ENCODE measurements around the gene NOP58.
"Not testable (repeated sequence)": the region's sequence is repeated elsewhere in the genome, so short reads cannot be mapped to it uniquely, and the experiment has no call there.

NOP58 gene

DNA sequence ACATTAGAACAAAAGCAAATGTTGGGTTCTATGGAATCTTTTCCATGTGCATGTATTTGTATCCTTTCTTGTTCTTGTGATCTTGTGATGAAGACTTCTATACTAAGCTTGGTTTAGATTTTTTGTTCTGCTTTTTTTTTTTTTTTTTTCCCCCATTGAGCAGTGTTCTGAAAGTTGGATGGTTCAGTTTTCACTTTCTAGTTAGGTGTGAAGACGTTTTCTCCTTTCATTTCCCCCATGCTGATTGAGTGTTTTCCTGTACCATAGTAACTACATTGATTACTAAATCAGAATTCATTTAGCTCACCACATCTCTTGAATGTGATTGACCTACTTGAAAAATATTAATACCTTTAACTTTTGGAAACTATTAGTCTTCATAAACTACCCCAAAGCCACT is 34.1 kb downstream of the NOP58 start:
- H3K4me1 ChIP-seq, result peaks cover 12% of the 10 kb centered on the region; the same call in 1 of the 2 replicates
- DNase-seq, result no peak
- peaks cover 97% of the 10 kb centered on the region for H3K36me3 ChIP-seq
- no peaks in the 10 kb centered on the region for H3K27me3 ChIP-seq
- H3K4me3 ChIP-seq (ENCODE audit: low read depth, low read length), result no peak overlapping the region
- no peak for TF ChIP-seq CTCF (IDR thresholded peaks at IDR 0.05; ENCODE audit: low read depth, low read length)
- H3K9me3 ChIP-seq, result no peaks in the 10 kb centered on the region

GRCh38 chr2:202306034-202306433 is 40.5 kb downstream of the NOP58 start:
- Histone ChIP-seq H3K36me3 (peaks cover 78% of the 10 kb centered on the region), H3K9me3 (no peaks in the 10 kb centered on the region), H3K4me3 (ENCODE audit: low read depth, low read length) (no peak overlapping the region), H3K4me1 (peaks cover 12% of the 10 kb centered on the region; the same call in 1 of the 2 replicates), H3K27me3 (no peaks in the 10 kb centered on the region)
- TF ChIP-seq CTCF (IDR thresholded peaks at IDR 0.05; ENCODE audit: low read depth, low read length), result no peak
- DNase-seq, result no peak

- Histone ChIP-seq H3K27me3 (no peaks in the 10 kb centered on the region), H3K36me3 (peaks cover 73% of the 10 kb centered on the region), H3K4me1 (peaks cover 12% of the 10 kb centered on the region; the same call in 1 of the 2 replicates), H3K9me3 (no peaks in the 10 kb centered on the region), H3K4me3 (ENCODE audit: low read depth, low read length) (no peak overlapping the region)
- DNase-seq, result peak; percentile 47
- TF ChIP-seq CTCF (IDR thresholded peaks at IDR 0.05; ENCODE audit: low read depth, low read length), result no peak
Observed at GRCh38 chr2:202307690-202308089, 42.1 kb downstream of the NOP58 start.

DNA sequence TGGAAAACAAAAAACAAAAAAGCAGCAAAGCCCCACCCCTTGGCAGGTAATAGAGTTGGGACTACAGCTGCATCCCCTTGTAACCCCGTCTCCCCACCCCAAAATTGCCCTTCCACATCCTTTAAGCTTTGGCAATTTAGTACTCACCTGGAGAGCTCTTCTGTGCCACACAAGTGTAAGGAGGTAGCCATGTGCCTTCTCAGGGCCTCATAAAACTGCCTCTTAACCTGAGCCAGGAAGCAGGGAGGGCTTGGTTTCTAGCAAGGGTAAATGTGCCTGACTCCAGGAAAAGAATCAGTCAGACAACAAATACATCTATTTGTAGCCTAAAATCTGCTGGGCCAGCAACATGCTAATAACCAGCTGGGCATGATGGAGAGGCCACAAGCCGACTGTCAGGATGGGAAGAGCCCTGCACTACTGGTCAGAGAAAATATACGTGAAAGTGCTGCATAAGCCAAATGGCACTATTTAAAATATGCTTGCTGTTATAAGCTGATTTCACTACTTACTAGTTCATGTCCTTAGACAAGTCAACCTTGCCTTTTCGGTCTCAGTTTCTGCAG is 46.3 kb downstream of the NOP58 start:
- no peak for TF ChIP-seq CTCF (IDR thresholded peaks at IDR 0.05; ENCODE audit: low read depth, low read length)
- no peaks in the 10 kb centered on the region for H3K27me3 ChIP-seq
- no peak overlapping the region for H3K4me3 ChIP-seq (ENCODE audit: low read depth, low read length)
- peaks cover 31% of the 10 kb centered on the region for H3K36me3 ChIP-seq
- no peak for DNase-seq
- no peaks in the 10 kb centered on the region for H3K9me3 ChIP-seq
- peaks cover under 1% of the 10 kb centered on the region for H3K4me1 ChIP-seq

DNA sequence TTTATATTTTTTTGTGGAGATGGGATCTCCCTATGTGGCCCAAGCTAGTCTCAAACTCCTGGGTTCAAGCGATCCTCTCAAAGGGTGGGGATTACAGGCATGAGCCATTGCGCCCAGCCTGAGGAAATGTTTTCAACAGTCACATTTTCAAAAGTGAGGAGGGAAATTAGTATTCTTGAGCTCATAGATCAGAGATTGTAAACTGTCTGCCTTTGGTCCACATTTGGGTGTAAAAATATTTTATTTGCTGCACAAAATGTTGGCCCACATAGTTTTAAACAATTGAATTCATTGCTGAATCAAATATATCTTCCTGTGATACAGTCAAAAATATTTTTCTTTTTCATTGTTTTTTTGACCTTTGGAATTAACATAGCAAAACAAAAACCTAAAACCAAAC is 48.6 kb downstream of the NOP58 start:
- DNase-seq, result no peak
- H3K9me3 ChIP-seq, result no peaks in the 10 kb centered on the region
- H3K36me3 ChIP-seq, result peaks cover 13% of the 10 kb centered on the region
- no peak for TF ChIP-seq CTCF (IDR thresholded peaks at IDR 0.05; ENCODE audit: low read depth, low read length)
- no peak overlapping the region for H3K4me3 ChIP-seq (ENCODE audit: low read depth, low read length)
- no peaks in the 10 kb centered on the region for H3K27me3 ChIP-seq
- peaks cover 8% of the 10 kb centered on the region for H3K4me1 ChIP-seq

DNA sequence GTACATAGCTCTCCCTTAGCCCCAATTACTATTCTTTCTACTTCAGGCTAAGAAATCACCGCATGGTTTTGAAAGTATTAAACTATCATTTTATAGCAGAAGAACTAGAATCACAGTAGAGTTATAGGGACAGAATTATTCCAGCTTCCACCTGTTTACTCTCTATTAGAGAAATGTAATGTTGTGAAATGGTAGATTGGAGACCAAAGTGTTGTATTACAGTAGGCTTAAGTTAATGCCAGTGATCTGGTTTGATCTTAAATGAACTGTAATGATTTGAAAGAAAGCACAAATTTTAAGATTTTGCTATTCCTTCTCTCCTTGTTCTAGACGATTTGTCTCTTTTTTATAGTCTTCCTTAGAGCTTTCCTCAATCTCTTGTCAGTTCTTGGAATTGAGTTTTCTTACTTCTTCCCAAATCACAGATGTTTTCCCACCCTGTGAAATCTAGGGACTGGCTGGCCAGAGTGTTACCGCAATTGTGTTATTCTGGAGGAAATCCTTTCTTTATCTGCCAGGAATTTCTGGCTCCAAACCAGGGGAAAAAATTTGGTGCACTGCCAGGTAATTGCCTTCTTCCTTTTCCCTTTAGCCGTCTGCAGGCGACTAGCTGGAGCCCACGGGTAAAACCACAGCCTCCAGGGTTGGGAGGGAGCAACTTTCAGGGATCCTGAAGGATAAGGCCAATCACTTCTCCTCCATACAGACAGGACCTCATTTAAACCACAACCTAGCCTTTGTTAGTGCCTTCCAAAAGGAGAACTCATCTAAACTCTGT is 51.7 kb downstream of the NOP58 start:
- Histone ChIP-seq H3K9me3 (no peaks in the 10 kb centered on the region), H3K4me1 (peaks cover 8% of the 10 kb centered on the region), H3K4me3 (ENCODE audit: low read depth, low read length) (no peak overlapping the region), H3K36me3 (peaks cover 4% of the 10 kb centered on the region), H3K27me3 (no peaks in the 10 kb centered on the region)
- peak; percentile 66 for DNase-seq
- no peak for TF ChIP-seq CTCF (IDR thresholded peaks at IDR 0.05; ENCODE audit: low read depth, low read length)

DNA sequence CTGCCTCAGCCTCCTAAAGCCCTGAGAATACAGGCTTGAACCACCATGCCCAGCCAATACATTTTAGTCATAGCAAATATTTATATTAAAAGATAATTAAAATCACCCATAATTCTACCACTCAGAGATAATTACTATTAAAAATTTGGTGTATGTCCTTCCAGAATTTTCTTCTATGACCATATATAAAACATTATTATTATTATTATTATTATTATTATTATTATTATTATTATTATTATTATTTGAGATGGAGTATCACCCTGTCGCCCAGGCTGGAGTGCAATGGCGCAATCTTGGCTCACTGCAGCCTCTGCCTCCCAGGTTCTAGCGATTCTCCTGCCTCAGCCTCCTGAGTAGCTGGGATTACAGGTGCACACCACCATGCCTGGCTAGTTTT is 54.8 kb downstream of the NOP58 start:
- not testable (repeated sequence) for H3K4me3 ChIP-seq (ENCODE audit: low read depth, low read length); H3K4me1 ChIP-seq; DNase-seq; H3K9me3 ChIP-seq; H3K27me3 ChIP-seq; H3K36me3 ChIP-seq

Data from BE2C (cell line).